HG03354 (cell line): Measurements from ENCODE around the gene DLG2.

Experiments used
- ATAC-seq: cut with Tn5 transposase; IDR thresholded peaks from one replicate; pipeline ENCODE4 v1.9.1; 2021; ENCODE audit warnings: mild to moderate bottlenecking; ENCODE audit not compliant: unreplicated experiment, poor library complexity, severe bottlenecking

DLG2 gene

DNA sequence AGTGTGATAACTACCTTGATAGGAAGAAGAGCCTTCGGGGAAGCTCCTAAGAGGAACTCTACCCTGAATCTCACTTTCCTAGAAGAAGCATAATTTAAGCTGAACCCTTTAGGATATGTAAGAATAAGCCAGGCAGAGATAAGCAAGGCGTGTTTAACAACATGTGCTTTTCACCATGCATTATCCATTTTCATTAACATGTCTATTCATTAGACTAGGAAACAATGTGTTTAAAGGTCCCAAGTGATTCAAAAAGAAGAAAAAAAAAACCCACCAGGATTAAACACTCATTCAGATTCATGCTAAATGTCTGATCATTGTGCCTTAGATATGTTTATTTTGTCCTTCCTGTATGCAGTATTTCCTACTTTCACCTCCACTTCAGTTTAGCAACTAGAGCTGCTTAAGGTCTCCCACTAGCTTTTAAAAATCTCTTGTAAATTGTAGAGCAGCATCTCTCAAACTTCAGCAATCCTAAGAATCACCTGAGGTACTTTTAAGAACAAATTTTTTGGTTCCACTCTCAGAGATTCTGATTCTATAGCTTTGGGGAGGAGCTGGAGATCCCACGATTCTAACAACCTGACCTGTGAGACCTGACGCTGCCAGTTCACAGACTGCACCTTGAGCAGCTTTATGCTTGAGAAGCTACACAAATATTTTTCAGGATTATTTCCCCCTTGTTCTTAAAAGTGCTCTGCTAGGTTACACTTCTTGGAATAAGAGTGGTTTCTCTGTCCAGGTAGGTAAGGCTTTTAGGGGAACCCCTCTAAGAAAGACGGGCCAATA lies 1385.6 kb downstream of the DLG2 start:
- ATAC-seq: no peak

- no peak for ATAC-seq
Measured at GRCh38 chr11:84240847-84241246, 1386.3 kb downstream of the DLG2 start.

DNA sequence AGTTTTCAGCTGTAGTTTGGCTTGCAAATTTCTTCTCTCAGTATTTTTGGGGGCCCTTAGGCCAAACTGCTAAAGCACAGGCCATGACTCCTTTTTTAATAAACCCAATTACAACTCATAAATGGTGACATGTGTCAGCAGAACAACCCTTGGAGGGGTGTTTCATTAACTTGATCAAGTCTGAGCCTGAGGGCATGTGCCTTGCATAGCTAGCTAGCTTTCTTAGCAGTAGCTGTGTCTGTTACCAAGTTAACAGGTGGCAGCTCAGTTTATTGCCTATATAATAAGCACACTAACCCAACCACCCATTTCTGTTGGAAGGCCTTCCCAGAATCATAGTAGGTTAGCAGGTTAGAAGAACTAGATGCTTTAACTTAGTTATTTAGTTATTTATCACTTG lies 1390.7 kb downstream of the DLG2 start:
- ATAC-seq: no peak

DNA sequence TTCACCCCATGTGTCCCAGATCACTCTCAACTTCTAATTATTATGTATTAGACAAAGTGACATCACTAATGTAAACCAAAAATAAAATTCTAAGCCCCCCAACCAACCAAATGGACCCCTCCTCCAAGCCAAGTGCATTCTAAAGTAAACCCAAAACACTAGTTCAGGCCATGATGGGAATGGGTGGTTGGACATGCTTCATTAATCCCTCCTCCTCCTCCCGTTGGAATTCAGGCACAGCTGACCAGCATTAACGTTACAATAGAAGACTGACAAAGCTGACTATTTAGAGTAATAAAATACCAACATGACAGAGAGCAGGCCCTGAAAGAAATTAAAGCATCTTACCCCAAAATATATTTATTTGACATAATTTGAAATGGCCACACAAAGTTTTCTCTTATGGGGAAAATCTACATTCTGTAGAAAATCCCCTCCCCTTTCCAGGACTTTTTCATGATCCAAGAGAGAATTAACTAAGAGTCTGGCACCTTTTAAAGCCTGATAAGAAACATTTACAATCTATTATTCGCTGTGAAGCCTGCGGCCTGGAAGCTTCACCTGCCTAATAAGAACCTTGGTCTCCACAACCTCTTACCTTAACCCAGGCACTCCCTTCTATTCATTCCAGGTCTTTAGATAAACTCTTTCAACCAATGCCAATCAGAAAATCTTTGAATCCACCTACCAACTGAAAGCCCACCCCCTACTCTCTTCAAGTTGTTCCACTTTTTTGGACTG lies 1392.5 kb downstream of the DLG2 start:
- ATAC-seq: no peak

DNA sequence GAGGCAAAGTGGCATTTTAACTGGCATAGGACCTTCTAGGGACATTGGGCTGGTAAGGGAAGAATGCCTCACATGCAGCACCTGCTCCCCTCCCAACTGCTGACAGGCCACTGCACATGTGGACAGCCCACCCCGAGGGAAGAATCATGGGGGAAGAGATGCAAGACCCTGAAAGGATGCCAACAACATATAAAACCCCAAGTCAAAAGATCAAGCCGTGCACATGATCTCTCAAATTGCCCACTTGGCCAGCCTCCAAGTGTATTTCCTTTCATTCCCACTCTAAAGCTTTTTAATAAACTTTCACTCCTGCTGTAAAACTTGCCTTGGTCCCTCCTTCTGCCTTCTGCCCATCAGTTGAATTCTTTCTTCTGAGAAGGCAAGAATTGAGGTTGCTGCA lies 1393.1 kb downstream of the DLG2 start:
- no peak for ATAC-seq

DNA sequence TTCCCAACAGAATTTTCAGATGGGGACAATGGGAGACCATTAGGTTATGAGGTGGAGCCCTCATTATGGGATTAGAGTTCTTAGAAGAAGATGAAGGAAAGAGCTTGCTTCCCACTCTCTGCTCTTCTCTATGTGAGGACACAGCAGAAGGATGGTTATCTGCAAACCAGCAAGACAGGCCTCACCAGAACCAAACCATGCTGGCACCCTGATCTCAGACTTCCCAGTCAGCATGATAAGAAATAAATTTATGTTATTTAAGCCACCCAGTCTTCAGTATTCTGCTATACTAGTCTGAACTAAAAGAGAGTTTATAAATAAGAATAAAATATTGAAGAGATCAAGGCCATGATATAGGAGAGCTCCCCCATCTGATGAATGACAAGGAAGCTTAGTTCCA lies 1394.6 kb downstream of the DLG2 start:
- no peak for ATAC-seq

DNA sequence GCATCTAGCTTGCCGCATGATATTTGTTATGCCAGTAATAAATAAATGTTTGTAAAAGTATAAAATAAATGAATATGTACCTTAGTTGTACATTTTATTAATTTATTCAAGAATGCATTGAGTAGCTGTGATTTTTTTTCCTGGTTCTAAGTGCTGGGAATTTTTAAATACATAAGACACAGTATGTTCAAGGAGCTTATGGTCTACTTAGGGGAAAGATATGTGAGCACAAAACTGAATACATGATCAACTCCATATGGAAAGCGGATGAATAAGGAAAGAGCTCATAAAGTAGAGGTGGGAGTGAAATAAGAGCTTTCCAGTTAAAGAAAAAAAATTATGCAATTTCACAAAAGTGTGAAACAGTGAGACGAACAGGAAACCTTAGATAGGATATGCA lies 1396.7 kb downstream of the DLG2 start:
- ATAC-seq: no peak

- no peak for ATAC-seq
Measured at GRCh38 chr11:84227970-84228665, 1399.0 kb downstream of the DLG2 start.

DNA sequence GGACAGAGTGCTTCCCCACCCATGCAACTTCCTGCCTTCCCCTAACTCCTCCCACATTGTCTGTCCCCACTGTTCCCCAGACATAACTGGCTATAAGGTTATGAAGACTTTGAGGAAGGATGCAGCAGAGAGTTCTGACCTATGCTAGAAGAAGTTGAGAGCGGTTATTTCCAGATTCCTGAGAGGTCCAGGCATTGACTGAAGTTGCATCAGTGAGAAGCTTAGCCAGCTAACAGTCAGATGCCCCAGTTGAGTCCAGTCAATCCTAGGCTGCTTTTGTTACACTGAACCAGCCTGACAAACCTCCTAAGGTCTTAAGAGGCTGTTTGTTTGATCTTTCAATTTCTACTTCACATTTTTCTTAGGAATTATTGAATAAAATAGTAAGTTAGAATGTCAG lies 1403.1 kb downstream of the DLG2 start:
- ATAC-seq: no peak

- ATAC-seq: no peak
Measured at GRCh38 chr11:84218318-84218717, 1408.8 kb downstream of the DLG2 start.

GRCh38 chr11:84215672-84216071 lies 1411.5 kb downstream of the DLG2 start:
- no peak for ATAC-seq

GRCh38 chr11:84214557-84214956 lies 1412.6 kb downstream of the DLG2 start:
- ATAC-seq: no peak

DNA sequence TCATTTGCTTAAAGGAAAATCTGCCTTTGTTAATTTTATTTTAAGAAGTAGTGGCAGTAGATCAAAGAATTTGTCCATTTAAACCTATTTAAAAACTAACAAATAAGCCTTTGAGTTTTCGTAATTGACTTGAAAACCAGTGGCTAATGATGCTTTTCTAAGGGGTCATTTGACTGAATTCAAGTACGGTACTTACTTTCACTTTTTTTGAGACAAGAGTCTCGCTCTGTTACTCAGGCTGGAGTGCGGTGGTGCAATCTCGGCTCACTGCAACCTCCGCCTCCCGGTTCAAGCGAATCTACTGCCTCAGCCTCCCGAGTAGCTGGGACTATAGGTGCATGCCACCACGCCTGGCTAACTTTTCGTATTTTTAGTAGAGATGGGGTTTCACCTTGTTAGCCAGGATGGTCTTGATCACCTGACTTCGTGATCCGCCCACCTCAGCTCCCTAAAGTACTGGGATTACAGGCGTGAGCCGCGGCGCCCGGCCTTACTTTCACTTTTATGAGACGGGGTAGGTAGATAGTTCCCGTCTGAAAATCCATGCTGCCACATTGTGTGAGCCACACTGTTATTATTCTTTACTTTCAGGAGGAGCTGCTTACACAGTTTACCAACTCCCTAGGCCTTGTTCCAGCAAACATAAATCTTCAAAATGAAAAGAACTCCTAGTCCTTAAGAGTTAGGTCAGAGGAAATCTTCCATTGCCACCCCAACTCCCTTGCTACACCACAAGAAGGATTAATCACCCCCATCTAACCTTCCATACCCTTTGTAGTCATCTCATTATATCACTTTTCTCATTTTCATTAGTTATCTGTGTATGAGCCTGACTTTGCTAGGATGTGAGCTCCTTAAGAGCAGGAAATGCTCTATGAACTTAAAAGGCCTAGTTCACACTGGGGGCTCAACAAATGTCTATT lies 1414.4 kb downstream of the DLG2 start:
- no peak for ATAC-seq

- ATAC-seq: no peak
Measured at GRCh38 chr11:84211896-84212295, 1415.2 kb downstream of the DLG2 start.

DNA sequence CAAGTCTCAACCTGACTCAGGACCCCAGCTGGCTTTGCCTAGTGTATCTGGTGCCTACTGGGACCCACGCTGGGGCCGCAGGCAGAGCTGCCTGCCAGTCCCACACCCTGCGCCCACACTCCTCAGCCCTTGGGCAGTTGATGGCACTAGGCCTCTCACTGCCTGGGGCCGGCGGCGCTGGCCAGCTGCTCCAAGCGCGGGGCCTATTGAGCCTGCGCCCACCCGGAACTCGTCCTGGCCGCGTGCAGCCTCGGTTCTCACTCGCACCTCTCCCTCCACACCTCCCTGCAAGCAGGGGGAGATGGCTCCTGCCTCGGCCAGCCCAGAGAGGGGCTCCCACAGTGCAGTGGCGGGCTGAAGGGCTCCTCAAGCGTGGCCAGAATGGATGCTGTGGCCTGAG lies 1432.4 kb downstream of the DLG2 start:
- ATAC-seq: no peak

- ATAC-seq: peak; percentile 67
Measured at GRCh38 chr11:84193706-84194105, 1433.4 kb downstream of the DLG2 start.

DNA sequence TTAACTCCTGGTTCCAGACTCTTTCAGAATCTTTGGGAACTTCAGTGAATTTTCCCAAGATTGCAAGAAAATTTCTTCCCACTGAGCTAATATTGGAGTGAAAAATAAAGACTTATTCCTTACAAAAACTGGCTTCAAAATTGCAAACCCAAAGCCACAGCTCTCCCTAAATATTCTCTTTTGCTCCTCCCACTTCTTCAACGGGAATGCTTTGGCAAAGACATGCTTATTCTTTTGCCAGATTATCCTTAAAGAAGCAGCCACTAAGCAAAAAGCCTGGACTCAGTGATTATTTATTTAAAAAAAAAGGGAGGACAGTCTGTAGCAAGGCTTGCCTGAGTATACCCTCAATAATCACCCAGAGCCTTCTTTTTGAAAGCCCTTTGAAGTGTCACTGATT lies 1438.6 kb downstream of the DLG2 start:
- ATAC-seq: no peak

DNA sequence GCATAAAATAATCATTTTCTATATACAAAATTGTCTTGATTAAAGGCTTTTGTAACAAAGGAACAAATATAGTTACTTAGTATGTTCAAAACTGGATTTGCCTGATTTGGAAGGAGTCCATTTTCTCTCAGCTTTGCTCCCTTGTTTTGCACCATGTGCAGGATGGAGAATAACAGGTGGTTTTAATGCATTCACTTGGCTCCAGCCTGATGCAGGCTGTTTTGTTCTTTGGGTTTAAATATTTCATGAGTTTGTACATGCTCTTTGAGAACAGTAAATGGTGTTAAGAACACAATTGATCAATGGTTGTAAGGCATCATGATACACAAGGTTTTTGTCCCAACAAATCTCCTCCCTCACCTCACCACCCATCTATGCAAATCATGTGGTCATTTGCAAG lies 1454.1 kb downstream of the DLG2 start:
- no peak for ATAC-seq

DNA sequence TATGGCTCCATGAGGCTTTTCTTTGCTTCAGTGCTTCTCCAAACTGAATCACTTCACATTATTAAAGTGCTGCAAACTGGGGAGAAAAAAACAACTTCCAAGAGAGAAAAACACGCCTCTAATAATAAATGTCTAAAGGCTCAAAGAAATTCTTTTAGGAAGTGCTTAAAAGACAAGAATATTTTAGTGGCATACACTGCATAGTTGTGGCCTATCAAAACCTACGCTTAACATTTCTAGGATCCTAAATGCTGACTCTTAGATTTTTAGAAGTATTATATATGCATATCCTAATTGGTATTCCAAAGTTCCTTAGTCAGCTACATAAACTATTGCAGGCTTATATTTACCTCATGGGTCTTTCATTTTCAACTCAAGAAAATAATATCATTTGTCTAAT lies 1462.0 kb downstream of the DLG2 start:
- ATAC-seq: no peak

DNA sequence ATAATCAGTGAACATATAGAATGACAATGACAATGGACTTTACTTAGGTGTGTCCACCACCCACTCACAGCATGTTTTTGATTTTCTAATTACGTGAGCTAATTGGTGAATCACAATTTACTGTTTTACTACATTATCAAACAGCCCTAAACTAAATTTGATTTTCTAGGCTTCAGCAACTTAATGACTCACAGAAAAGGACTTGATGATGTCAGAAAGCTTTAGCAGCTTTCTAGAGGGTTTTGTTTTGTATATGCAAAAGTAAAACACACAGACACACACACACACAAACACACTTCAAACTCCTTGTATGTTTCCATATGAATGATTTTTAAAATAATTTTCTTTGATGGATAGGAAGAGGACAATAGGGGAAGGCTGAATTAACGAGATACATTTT lies 1462.4 kb downstream of the DLG2 start:
- no peak for ATAC-seq
